SK-N-SH (cell line): ENCODE measurements around the gene ACOT8. TPM values are rescaled to one million over a fixed set of nuclear protein-coding genes. Genes with fewer than 3 reads are reported as not detected.

Experiments used
- CTCF ChIA-PET: fragments of 300-600, 350-600 bp; formaldehyde crosslinking; extraction: SDS; loops from one replicate; lab custom pipeline; 2021; lab: Yijun Ruan, JAX
- POLR2A ChIA-PET: fragments of 350-600 bp; sonication (Branson Sonifier 250); formaldehyde crosslinking; extraction: SDS; loops from one replicate; lab custom pipeline; 2020; ENCODE audit warnings: antibody characterized with exemption, inconsistent platforms; lab: Yijun Ruan, JAX
- DNase-seq: peaks from one replicate; pipeline ENCODE4 v3.0.0; 2012
- H2AFZ ChIP-seq: fragments of 200-600 bp; sonication (generic); 2 replicates; pipeline ENCODE4 v1.8.1; 2016; ENCODE audit warnings: antibody characterized with exemption, mild to moderate bottlenecking, low read depth
- H3F3A ChIP-seq: fragments of 200-600 bp; sonication (generic); replicated peaks from 2 replicates; pipeline ENCODE3; 2016; ENCODE audit warnings: antibody characterized with exemption, mild to moderate bottlenecking; ENCODE audit not compliant: insufficient read depth
- H3K27ac ChIP-seq, 2 experiments: fragments of 200-500 bp in 1 of 2; fragments of 200-600 bp in 1 of 2; sonication (Bioruptor generic) in 1 of 2; sonication (generic), shearing (Covaris generic) in 1 of 2; 2 replicates each; pipeline versions ENCODE4 v1.5.1 to v1.6.1; 2014 to 2016; ENCODE audit warnings: low read depth in 2 of 2, inconsistent platforms in 1 of 2, low read length in 1 of 2, mild to moderate bottlenecking in 1 of 2, mixed read lengths in 1 of 2
- H3K27me3 ChIP-seq: fragments of 200-600 bp; sonication (generic), shearing (Covaris generic); 2 replicates; pipeline ENCODE4 v1.6.1; 2016; ENCODE audit warnings: mixed run types; ENCODE audit not compliant: insufficient read depth
- H3K36me3 ChIP-seq, 2 experiments: fragments of 200-500 bp in 1 of 2; fragments of 200-600 bp in 1 of 2; sonication (Bioruptor generic) in 1 of 2; sonication (generic) in 1 of 2; replicated peaks in 1 of 2; 2 replicates each; pipeline versions ENCODE3 to v1.5.1; 2014 to 2016; ENCODE audit warnings: low read length in 1 of 2, mild to moderate bottlenecking in 1 of 2; ENCODE audit not compliant: insufficient read depth in 2 of 2, control insufficient read depth in 1 of 2
- H3K4me1 ChIP-seq, 2 experiments: fragments of 200-500 bp in 1 of 2; fragments of 200-600 bp in 1 of 2; sonication (Bioruptor generic) in 1 of 2; sonication (generic), shearing (Covaris generic) in 1 of 2; 2 replicates each; pipeline versions ENCODE4 v1.5.1 to v1.6.1; 2014 to 2016; ENCODE audit warnings: low read depth in 1 of 2, low read length in 1 of 2, mixed run types in 1 of 2; ENCODE audit not compliant: insufficient read depth in 2 of 2, control insufficient read depth in 1 of 2
- H3K4me2 ChIP-seq: fragments of 200-600 bp; sonication (generic), shearing (Covaris generic); 2 replicates; pipeline ENCODE4 v1.6.1; 2017; ENCODE audit warnings: mixed run types
- H3K4me3 ChIP-seq, 2 experiments: fragments of 200-500 bp in 1 of 2; fragments of 200-600 bp in 1 of 2; sonication (Bioruptor generic) in 1 of 2; sonication (generic), shearing (Covaris generic) in 1 of 2; 2 replicates each; pipeline versions ENCODE4 v1.5.1 to v1.8.1; 2014 to 2016; ENCODE audit warnings: low read depth in 2 of 2, inconsistent platforms in 1 of 2, low read length in 1 of 2, mild to moderate bottlenecking in 1 of 2, mixed read lengths in 1 of 2, moderate library complexity in 1 of 2
- H3K79me2 ChIP-seq: fragments of 200-600 bp; sonication (generic); 2 replicates; pipeline ENCODE4 v1.8.1; 2017; ENCODE audit warnings: mild to moderate bottlenecking; ENCODE audit not compliant: insufficient read depth
- H3K9ac ChIP-seq: fragments of 200-600 bp; sonication (generic); 2 replicates; pipeline ENCODE4 v1.6.1; 2017; ENCODE audit warnings: mixed run types
- H3K9me2 ChIP-seq: fragments of 200-600 bp; sonication (generic); 2 replicates; pipeline ENCODE4 v1.6.1; 2017; ENCODE audit warnings: mixed run types
- H3K9me3 ChIP-seq: fragments of 200-600 bp; sonication (generic); 2 replicates; pipeline ENCODE4 v1.6.1; 2017; ENCODE audit warnings: mixed run types, mild to moderate bottlenecking, moderate library complexity
- H4K20me1 ChIP-seq: fragments of 200-600 bp; sonication (generic); 2 replicates; pipeline ENCODE4 v1.6.1; 2017; ENCODE audit warnings: mild to moderate bottlenecking, mixed run types; ENCODE audit not compliant: insufficient read depth
- EP300 ChIP-seq, 2 experiments: IDR thresholded peaks; 2 replicates each; pipeline versions ENCODE4 v1.4.0 to v1.6.1; 2012; ENCODE audit warnings: borderline replicate concordance in 1 of 2, low read depth in 1 of 2, low read length in 1 of 2
- FOXJ3 ChIP-seq: sonication (generic); formaldehyde crosslinking; IDR thresholded peaks from 2 replicates; pipeline ENCODE4 v1.5.1; 2020; ENCODE audit warnings: mild to moderate bottlenecking, missing genetic modification reagents
- FOXM1 ChIP-seq: IDR thresholded peaks from 2 replicates; pipeline ENCODE4 v1.4.0; 2012; ENCODE audit warnings: low read depth, mild to moderate bottlenecking
- GATA2 ChIP-seq: sonication (generic); formaldehyde crosslinking; IDR thresholded peaks from 2 replicates; pipeline ENCODE4 v1.5.0; 2020; ENCODE audit warnings: mild to moderate bottlenecking, missing genetic modification reagents
- NFIC ChIP-seq: IDR thresholded peaks from 2 replicates; pipeline ENCODE4 v1.4.0; 2012; ENCODE audit warnings: borderline replicate concordance
- NRF1 ChIP-seq: IDR thresholded peaks from 2 replicates; pipeline ENCODE4 v1.6.1; 2012; ENCODE audit warnings: low read depth, mild to moderate bottlenecking, low read length
- POLR2AphosphoS5 ChIP-seq: IDR thresholded peaks from 2 replicates; pipeline ENCODE4 v1.6.1; 2012; ENCODE audit warnings: low read depth, low read length
- RAD21 ChIP-seq: IDR thresholded peaks from 2 replicates; pipeline ENCODE4 v1.6.1; 2012; ENCODE audit warnings: mild to moderate bottlenecking, low read length
- RCOR1 ChIP-seq: fragments of 150-350 bp; IDR thresholded peaks from 2 replicates; pipeline ENCODE4 v1.6.1; 2017; ENCODE audit warnings: antibody characterized with exemption, low read length
- SIN3A ChIP-seq: IDR thresholded peaks from 2 replicates; pipeline ENCODE4 v1.6.1; 2012; ENCODE audit warnings: low read depth, mild to moderate bottlenecking, low read length, moderate library complexity, borderline replicate concordance
- TCF12 ChIP-seq: IDR thresholded peaks from 2 replicates; pipeline ENCODE4 v1.4.0; 2012
- TEAD4 ChIP-seq: IDR thresholded peaks from 2 replicates; pipeline ENCODE4 v1.4.0; 2012; ENCODE audit warnings: mild to moderate bottlenecking, borderline replicate concordance; ENCODE audit not compliant: insufficient read depth
- WGBS: methylation state at CpG from one replicate; pipeline ENCODE4 v1.1.6; 2017; ENCODE audit warnings: low lambda C conversion rate; 5-methylcytosine and 5-hydroxymethylcytosine counted together
- polyA plus RNA-seq, 3 experiments: library from polyadenylated mRNA; depleted of rRNA; stranded (reverse); fragments of >200 nt; gene quantifications; 2 replicates each; pipeline ENCODE4 v1.2.3, GENCODE V29; 2012
- TF ChIP-seq, protein P1 (sequence below): fragments of 150-350 bp; IDR thresholded peaks from 2 replicates; pipeline ENCODE4 v1.6.1; 2017; ENCODE audit warnings: antibody characterized with exemption, low read length, low read depth, borderline replicate concordance
- TF ChIP-seq, protein P2 (sequence below): IDR thresholded peaks from 2 replicates; pipeline ENCODE4 v1.6.1; 2012; ENCODE audit warnings: mild to moderate bottlenecking, low read depth, low read length, moderate library complexity
- TF ChIP-seq, protein P3 (sequence below): IDR thresholded peaks from 2 replicates; pipeline ENCODE4 v1.4.0; 2012; ENCODE audit warnings: low read depth
- TF ChIP-seq, protein P4 (sequence below): fragments of 150-350 bp; IDR thresholded peaks from 2 replicates; pipeline ENCODE4 v1.6.1; 2016; ENCODE audit warnings: mild to moderate bottlenecking, low read depth, low read length
- TF ChIP-seq, protein P5 (sequence below): IDR thresholded peaks from 2 replicates; pipeline ENCODE4 v1.4.0; 2012; ENCODE audit warnings: low read depth, borderline replicate concordance

Gene ACOT8
- polyA plus RNA-seq, 1 of the 3 experiments (the other 2 are of a cell fraction): 48.4 TPM

DNA sequence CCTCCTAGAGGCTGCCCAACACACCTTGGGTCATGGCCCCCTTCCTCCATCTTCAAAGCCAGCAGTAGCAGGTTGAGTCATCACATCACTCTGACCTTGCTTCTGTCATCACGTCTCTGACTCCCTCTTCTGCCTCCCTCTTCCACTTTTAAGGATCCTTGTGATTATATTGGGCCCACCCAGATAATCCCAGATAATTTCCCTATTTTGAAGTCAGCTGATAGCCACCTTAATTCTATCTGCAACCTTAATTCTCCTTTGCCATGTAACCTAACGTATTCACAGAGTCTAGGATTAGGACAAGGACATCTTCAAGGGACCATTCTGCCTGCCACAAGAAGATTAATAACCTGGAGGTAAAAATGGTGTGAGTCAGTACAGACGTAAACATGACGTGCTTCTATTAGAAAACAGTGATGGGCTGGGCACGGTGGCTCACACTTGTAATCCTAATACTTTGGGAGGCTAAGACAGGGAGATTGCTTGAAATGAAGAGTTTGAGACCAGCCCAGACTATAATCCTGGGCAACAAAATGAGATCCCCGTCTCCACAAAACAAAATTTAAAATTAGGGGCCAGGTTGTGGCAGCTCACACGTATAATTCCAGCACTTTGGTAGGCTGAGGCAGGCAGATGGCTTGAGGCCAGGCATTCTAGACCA, 3.5 kb upstream of the ACOT8 start:
- no peak for DNase-seq
- TF ChIP-seq, protein P1, sequence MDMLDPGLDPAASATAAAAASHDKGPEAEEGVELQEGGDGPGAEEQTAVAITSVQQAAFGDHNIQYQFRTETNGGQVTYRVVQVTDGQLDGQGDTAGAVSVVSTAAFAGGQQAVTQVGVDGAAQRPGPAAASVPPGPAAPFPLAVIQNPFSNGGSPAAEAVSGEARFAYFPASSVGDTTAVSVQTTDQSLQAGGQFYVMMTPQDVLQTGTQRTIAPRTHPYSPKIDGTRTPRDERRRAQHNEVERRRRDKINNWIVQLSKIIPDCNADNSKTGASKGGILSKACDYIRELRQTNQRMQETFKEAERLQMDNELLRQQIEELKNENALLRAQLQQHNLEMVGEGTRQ: no peak
- TF ChIP-seq NFIC (peak; percentile 52), NRF1 (no peak), SIN3A (no peak), RCOR1 (no peak)
- TF ChIP-seq, protein P2, sequence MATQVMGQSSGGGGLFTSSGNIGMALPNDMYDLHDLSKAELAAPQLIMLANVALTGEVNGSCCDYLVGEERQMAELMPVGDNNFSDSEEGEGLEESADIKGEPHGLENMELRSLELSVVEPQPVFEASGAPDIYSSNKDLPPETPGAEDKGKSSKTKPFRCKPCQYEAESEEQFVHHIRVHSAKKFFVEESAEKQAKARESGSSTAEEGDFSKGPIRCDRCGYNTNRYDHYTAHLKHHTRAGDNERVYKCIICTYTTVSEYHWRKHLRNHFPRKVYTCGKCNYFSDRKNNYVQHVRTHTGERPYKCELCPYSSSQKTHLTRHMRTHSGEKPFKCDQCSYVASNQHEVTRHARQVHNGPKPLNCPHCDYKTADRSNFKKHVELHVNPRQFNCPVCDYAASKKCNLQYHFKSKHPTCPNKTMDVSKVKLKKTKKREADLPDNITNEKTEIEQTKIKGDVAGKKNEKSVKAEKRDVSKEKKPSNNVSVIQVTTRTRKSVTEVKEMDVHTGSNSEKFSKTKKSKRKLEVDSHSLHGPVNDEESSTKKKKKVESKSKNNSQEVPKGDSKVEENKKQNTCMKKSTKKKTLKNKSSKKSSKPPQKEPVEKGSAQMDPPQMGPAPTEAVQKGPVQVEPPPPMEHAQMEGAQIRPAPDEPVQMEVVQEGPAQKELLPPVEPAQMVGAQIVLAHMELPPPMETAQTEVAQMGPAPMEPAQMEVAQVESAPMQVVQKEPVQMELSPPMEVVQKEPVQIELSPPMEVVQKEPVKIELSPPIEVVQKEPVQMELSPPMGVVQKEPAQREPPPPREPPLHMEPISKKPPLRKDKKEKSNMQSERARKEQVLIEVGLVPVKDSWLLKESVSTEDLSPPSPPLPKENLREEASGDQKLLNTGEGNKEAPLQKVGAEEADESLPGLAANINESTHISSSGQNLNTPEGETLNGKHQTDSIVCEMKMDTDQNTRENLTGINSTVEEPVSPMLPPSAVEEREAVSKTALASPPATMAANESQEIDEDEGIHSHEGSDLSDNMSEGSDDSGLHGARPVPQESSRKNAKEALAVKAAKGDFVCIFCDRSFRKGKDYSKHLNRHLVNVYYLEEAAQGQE: no peak
- Histone ChIP-seq H3K27ac (no peak overlapping the region), H3K9me3 (no peaks in the 10 kb centered on the region), H3K4me1 (peaks cover 8 to 10% of the 10 kb centered on the region in 2 experiments; a peak in 2 of 4 replicates), H3K36me3 (no peaks in the 10 kb centered on the region), H3K79me2 (peaks cover 15% of the 10 kb centered on the region), H3K4me3 (no peak overlapping the region), H4K20me1 (no peaks in the 10 kb centered on the region), H3K9me2 (no peaks in the 10 kb centered on the region), H2AFZ (no peak overlapping the region), H3K9ac (no peak overlapping the region), H3K27me3 (no peaks in the 10 kb centered on the region), H3K4me2 (no peak overlapping the region), H3F3A (no peaks in the 10 kb centered on the region)
- CTCF ChIA-PET: interaction anchor here (1.2 kb wide), 1 partner anchor 62 kb away, joined by 5 read pairs; no protein-coding TSS in a partner anchor
- 60% methylated on average over 7 of the region's 7 CpGs for WGBS
- POLR2A ChIA-PET: interaction anchor here (1.0 kb wide), 1 partner anchor 20 kb away, joined by 4 read pairs; no protein-coding TSS in a partner anchor

DNA sequence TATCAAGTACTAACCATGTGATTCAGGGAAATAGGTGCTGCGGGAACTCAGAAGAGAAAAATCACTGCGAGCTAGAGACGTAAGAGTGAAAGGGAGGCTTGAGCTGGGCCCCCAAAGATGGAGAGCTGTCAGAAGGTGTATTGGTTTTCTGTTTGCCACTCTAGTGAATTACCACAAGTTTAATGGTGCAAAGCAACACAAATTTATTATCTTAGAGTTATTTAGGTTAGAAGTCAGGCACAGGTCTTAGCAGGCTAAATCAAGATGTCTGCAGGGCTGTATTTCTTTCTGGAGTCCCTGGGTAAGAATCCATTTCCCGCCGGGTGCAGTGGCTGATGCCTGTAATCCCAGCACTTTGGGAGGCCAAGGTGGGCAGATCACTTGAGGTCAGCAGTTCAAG, 2.7 kb upstream of the ACOT8 start:
- Histone ChIP-seq H3K36me3 (no peaks in the 10 kb centered on the region), H3K9me2 (no peaks in the 10 kb centered on the region), H3K27ac (no peak overlapping the region), H3K4me1 (peaks cover 8 to 12% of the 10 kb centered on the region in 2 experiments; a peak in 2 of 4 replicates), H3K9me3 (no peaks in the 10 kb centered on the region), H4K20me1 (no peaks in the 10 kb centered on the region), H3K79me2 (peaks cover 22% of the 10 kb centered on the region), H3K9ac (no peak overlapping the region), H3K4me2 (no peak overlapping the region), H3K27me3 (no peaks in the 10 kb centered on the region), H3K4me3 (no peak overlapping the region), H3F3A (no peaks in the 10 kb centered on the region), H2AFZ (no peak overlapping the region)
- DNase-seq: no peak
- ChIA-PET CTCF (no interaction called here), POLR2A (no interaction called here)
- 99% methylated on average over 3 of the region's 5 CpGs for WGBS
- TF ChIP-seq EP300 (IDR thresholded peaks at IDR 0.05; ENCODE audit: borderline replicate concordance in 1 of 2, low read depth in 1 of 2, low read length in 1 of 2) (no peak), RAD21 (no peak), POLR2AphosphoS5 (no peak), FOXM1 (no peak), TCF12 (no peak), SIN3A (no peak), RCOR1 (no peak), FOXJ3 (no peak), GATA2 (CRISPR knock-in tag) (no peak), TEAD4 (no peak)
- TF ChIP-seq, protein P3, sequence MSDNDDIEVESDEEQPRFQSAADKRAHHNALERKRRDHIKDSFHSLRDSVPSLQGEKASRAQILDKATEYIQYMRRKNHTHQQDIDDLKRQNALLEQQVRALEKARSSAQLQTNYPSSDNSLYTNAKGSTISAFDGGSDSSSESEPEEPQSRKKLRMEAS: no peak
- TF ChIP-seq, protein P4, sequence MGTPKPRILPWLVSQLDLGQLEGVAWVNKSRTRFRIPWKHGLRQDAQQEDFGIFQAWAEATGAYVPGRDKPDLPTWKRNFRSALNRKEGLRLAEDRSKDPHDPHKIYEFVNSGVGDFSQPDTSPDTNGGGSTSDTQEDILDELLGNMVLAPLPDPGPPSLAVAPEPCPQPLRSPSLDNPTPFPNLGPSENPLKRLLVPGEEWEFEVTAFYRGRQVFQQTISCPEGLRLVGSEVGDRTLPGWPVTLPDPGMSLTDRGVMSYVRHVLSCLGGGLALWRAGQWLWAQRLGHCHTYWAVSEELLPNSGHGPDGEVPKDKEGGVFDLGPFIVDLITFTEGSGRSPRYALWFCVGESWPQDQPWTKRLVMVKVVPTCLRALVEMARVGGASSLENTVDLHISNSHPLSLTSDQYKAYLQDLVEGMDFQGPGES: no peak
- TF ChIP-seq, protein P5, sequence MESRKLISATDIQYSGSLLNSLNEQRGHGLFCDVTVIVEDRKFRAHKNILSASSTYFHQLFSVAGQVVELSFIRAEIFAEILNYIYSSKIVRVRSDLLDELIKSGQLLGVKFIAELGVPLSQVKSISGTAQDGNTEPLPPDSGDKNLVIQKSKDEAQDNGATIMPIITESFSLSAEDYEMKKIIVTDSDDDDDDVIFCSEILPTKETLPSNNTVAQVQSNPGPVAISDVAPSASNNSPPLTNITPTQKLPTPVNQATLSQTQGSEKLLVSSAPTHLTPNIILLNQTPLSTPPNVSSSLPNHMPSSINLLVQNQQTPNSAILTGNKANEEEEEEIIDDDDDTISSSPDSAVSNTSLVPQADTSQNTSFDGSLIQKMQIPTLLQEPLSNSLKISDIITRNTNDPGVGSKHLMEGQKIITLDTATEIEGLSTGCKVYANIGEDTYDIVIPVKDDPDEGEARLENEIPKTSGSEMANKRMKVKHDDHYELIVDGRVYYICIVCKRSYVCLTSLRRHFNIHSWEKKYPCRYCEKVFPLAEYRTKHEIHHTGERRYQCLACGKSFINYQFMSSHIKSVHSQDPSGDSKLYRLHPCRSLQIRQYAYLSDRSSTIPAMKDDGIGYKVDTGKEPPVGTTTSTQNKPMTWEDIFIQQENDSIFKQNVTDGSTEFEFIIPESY: no peak
